ENCODE data around the gene C7orf33.
"Not testable (repeated sequence)": the region's sequence is repeated elsewhere in the genome, so short reads cannot be mapped to it uniquely, and the experiment has no call there.

Gene C7orf33

DNA sequence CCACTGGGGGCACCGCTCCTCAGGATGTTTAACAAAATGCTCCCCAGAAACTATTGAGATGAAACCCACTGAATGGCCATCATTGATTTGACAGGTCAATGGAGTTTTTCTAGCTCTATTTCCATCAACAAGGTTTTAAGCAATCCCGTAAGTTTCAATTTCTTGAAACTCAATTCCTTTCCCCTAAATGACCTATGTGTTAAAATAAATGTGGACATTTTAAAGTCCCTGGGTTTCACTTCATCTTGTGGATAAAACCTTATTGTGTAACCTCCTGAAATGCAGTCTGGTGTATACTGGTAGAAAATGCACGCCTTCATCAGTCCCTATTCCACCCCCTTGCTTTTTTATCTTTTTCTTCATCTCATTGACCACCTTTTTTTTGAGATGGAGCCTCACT lies 8.9 kb upstream of the C7orf33 start:
- DNase-seq, result no peak

DNA sequence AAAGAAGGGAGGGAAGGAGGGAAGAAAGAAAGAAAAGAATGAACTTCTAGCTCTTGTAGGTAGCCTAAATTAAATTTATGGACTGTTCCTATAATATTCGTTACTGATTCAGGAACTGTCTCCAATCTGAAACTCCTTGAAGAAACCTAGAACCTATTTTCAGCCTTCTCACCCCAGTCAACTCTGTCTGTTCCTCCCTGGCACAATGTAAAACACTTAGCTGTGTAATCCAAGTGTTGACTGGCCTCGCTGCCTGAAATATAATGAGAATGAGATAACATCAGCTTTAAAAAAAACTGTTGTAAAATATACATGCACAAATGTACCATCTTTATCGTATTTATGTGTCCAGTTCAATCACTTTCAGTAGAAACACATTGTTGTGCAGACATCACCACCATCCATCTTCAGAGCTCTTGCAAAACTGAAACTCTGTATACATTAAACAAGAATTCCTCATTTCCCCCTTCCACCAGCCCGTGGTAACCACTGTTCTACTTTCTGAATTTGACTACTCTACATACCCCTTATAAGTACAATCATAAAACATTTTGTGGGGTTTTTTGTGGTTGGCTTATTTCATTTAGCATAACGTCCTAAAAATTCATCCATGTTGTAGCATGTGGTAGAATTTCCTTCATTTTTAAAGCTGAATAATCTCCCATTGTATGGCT lies 6.3 kb upstream of the C7orf33 start:
- no peak for DNase-seq

DNA sequence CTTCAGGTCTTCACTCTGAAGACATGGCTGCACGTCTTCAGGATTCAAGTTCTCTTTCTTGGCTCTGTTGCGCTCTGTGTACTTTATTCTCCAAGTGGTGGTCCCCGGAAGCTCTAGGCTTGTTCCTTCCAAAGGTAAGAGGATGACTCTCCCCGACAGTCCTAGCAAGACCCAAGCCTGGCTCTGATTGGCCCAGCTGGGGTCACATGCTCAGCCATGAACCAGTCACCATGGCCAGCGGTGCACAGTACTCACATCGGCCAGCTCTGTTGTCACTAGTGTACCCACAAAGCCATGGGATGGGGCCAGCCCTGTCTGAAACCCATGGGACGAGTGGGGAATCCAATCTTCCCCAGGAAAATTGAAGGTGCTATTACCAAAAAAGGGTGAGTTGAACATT lies 5.2 kb upstream of the C7orf33 start:
- no peak for DNase-seq

DNA sequence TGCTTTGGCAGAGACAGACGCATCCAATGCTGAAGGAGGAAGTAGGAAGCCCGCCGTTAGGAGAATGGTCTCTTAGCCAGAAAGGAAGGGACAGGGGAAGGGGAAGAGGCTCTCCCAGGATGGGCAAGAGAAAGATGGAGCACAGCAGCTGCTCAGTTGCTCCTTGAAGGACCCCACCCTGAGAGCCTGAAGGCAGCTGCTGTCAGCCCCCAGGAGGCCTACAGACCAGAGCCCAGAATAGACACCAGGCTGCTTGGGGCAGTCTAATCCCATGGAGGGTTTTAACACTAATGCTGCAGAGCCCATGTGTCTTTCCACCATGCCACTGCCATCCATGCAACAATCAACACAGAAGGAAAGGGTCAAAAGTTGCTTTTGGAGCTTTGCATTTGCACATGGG lies 3.5 kb upstream of the C7orf33 start:
- no peak for DNase-seq

DNA sequence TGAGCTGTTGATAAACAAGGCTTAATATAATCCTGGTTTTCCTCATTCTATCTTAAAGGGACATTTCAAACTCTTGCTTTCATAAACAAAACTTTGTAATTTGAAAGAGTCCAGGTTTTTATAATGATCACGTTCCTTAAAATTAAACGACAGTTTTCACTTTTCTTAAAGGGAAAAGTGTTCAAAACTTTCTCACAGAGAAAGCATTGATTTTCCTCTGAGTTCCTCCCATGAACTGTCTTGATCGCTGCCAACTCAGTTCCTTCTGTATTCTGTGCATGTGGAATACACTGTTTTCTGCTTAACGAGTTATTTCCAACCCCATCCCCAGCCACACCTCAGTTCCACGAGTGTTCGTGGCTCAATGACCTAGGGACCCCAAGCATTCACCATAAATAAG lies 2.4 kb upstream of the C7orf33 start:
- no peak for DNase-seq

DNA sequence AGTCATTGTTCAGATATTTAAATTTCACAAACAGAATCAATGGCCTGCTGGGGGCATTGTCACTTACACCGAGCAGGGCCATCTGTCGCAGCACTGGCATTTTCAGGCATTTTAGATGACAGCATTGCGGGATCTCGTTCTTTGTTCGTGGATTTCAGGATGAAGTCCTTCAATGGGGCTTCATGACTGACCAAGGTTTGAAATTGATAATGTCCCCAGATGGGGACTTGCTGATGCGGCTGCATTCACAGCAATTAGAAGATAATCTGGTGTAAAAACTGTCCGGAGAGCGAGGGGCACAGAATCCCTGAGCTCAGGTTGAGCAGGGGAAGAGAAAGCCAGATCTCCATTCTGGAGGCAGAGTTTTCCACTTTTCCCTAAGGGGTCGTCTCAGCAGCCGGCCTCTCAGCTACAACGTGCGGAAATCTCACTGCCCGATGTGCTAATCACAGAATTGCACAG lies 1.9 kb upstream of the C7orf33 start:
- no peak for DNase-seq

DNA sequence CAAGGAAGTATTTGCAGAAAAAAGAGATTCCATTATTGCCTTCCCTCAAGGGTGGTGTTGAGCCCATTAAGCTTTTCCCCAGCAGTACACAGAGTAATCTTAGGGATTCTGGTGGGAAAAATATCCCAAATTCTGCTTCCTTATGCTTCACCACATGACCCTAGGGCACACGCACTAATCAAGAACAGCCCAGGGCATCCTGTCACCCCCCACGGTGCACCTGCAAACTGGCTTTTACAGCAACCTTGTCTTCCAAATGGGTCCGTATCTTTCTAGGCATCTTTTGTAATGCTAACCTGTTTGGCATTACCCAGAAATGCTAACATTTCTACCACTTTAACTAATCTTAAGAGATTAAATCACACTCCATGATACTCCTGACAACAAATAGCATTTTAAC lies 926 bp upstream of the C7orf33 start:
- DNase-seq, result no peak

DNA sequence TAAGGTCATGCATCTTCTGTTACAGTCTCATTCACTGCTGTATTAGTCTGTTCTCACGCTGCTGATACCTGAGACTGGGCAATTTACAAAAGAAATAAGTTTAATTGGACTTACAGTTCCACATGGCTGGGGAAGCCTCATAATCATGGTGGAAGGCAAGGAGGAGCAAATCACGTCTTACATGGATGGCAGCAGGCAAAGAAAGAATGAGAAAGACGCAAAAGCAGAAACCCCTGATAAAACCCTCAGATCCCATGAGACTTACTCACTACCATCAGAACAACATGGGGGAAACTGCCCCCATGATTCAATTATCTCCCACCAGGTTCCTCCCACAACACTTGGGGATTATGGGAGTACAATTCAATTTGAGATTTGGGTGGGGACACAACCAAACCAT lies 5.8 kb downstream of the C7orf33 start:
- DNase-seq, result not testable (repeated sequence)

DNA sequence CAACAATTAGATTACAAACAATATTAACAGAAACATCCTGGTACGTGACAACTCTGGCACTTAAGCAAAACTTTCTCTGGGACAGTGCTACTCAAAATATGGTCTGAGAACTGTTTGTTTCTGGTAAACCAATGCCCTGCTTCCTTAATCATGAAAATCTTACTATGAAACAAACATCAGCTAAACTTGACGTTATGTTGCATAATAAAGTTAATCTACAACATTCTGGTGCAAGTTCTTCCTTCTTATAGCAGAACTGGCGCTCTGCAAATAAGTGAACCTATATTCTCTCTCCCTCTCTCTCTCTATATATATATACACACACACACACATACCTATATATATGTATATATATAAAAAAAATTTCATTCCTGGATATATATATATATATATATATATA lies 7.8 kb downstream of the C7orf33 start:
- no peak for DNase-seq

- no peak for DNase-seq
These were observed 14.8 kb downstream of the C7orf33 start for GRCh38 chr7:148605350-148605749.

DNA sequence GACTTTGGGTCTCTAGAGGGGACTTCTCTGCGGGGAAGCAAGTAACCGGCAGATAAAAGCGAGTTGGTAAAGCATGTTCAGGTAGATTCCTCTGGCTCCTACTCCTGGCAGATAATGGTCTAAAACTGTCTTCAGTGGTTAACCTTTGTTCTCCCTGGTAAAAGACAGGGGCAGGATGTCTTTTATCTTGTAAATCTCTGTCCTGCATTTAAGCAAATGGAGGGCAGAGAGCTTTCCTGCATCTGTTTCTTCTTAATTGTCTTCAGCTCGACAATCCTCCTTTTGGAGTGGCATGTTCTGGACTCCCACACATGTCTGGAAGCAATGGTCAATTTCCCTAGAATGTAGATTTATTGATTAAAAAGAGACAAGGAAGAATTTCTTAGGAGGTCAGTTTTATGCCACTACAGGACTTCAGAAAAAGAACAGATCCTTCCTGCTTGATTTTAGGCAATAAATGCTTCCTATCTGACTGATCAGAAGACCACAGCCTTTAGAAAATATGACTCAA lies 16.6 kb downstream of the C7orf33 start:
- no peak for DNase-seq

DNA sequence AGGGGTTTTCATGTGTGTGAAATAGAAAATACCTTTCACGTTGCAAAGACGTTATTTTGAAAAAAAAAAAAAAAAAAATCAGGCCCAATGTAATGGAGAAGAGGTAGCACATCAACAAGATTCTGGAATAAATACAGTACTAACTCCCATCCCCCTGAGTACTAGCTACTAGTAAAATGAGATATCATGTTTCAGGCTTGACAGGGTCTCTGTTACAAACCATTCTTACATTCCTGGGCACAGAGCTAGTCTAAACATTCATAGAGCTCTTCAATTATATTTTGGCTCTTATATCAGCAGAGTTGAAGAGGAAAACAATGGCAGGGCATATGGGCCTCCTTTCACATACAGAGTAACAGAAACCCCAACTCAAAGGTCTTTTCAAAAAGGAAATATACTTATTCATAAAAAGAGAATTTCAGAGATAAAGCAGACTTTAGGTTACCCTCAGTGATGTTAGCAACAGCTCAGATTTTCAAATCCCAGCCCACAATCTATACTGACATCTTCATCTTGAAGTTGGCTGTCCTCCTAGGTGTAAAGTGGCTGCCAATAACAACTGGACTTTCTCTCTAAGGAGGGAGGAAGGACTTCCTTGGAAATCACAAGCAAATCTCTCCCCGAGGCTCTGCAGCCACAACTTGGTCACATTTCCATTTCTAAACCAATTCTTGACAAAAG lies 18.6 kb downstream of the C7orf33 start:
- DNase-seq, result no peak

DNA sequence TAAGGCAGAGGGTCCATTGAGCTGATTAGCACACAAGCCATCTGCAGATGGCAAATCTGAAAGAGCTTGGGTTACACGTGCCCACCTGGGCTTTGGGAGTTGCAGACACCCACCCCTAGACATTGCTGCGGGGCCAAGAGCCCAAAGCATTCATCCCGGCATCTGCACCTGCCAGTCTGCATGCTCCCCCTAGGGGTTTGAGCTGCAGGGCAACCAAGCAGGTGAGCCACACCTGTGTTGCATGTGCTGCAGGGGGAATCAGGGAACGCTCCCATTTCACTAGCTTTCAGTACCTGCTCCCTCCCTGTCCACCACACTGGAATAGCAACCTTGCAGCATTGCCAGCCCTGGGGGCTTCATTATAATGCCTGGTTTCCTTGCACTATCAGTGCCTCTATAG lies 21.1 kb downstream of the C7orf33 start:
- no peak for DNase-seq

GRCh38 chr7:148615085-148615730 lies 24.6 kb downstream of the C7orf33 start:
- no peak for DNase-seq

GRCh38 chr7:148620749-148621359 lies 30.3 kb downstream of the C7orf33 start:
- DNase-seq, result no peak

GRCh38 chr7:148621563-148621962 lies 31.0 kb downstream of the C7orf33 start:
- no peak for DNase-seq

DNA sequence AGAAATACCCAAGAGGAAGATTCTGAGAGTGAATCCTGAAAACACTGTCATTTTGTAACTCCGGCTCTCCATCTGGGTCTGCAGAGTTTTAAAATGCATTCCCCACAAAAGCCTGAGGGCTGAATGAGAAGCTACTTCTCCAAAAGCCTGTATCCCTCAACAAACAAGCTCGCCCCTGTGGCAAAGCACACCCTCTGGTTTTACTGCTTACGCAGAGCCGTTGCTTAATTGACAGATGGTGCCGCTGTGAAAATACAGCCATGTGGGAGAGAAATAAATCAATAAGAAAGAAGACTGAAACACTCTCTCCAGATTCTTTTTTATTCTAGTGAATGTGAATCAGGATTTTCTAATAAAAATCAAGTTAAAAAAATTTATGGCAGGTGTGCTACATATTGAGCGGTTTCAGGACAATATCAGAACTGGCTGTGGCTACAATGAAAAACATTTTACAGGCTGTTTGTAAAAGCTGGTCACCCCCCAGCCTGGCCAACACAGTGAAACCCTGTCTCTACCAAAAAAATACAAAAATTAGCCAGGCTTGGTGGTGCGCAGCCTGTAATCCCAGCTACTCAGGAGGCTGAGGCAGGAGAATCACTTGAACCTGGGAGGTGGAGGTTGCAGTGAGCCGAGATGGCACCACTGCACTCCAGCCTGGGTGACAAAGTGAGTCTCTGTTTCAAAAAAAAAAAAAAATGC lies 32.5 kb downstream of the C7orf33 start:
- no peak for DNase-seq

DNA sequence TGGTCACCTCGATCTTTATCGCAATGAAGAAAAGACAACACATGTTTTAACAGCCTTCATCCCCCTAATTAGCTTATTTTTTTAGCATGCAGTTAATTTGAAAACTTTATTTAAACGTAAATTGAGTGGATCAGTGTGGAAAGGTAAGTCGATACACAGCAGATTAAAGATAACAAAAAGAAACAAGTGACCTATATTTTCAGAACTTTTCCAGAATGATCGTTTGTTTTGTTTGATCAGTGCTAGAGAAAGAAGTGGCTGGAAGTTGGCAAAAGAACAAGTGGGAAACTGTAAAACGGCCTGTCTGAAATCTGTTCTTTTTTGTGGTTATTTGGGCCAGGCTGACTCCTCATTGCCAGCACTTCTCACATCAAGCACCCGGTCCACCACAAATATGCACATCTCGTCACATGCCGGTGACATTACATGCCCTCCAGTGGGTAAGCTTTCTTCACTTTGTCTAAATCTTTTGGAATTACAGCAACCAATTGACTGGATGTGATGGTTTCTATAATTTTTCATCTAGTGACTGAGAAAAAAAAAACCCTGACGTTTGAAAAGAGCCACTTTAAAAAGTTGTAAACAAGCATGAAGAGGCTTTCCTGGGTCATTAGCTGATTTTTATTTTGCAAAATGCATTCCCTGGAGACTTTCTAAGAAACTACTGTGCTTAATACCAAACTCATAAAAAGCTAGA lies 33.2 kb downstream of the C7orf33 start:
- DNase-seq, result no peak

DNA sequence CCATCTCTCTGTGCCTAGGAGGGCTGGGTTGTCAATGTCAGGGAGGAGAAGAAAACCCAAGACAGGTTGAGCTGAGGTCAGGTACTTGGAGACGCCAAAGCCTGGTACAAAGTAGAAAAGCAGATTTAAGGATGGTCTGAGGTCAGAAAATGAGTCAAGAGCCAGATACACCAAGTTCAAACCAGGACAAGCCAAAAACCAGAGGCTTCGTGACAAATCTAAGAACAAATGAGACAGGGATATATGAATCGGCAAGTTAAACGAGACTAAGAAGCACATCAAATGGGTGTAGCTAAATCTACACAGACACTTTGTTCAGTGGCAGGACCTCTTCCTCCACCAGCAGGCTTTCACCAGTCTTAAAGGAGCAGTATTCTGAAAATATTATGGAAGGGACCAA lies 34.2 kb downstream of the C7orf33 start:
- no peak for DNase-seq

DNA sequence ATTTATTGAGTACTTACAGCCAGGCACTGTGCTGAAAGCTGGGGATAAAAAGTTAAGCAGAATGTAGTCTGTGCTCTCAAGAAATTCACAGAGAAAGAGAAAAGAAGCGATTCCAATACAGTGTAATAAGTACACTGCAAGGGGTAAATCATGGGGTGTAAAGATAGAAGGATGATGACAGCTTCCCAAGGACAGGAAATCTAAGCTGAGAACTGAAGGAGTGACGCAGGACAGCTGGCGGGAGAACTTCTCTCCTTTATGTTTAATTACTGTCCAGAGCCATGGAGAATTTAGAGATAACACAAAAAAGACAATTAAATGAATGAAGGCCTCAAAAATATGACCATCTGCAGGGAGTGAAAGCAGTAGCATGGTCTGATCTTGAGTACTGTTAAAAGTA lies 34.8 kb downstream of the C7orf33 start:
- DNase-seq, result no peak

GRCh38 chr7:148626828-148627227 lies 36.3 kb downstream of the C7orf33 start:
- DNase-seq, result no peak

- DNase-seq, result no peak
These were observed 37.4 kb downstream of the C7orf33 start for GRCh38 chr7:148628011-148628410.

Measured in activated CD4-positive, CD25-positive, alpha-beta regulatory T cell (primary cell).